Upper lobe of right lung (tissue), 1 donor: ENCODE data around the gene SFSWAP. TPM values are rescaled to one million over a fixed set of nuclear protein-coding genes. Genes with fewer than 3 reads are reported as not detected.
"Not testable (repeated sequence)": the region's sequence is repeated elsewhere in the genome, so short reads cannot be mapped to it uniquely, and the experiment has no call there.

Experiments
- ATAC-seq: fragments of 200-7000 bp; cut with Tn5 transposase; one replicate; pipeline ENCODE4 v1.9.1; 2020; ENCODE audit warnings: mild to moderate bottlenecking, moderate library complexity
- DNase-seq: peaks from one replicate; pipeline ENCODE4 v3.0.0-alpha.2; 2020
- H3K27ac ChIP-seq: fragments of 200-600 bp; one replicate; pipeline ENCODE4 v1.8.0; 2022
- H3K27me3 ChIP-seq: fragments of 200-600 bp; one replicate; pipeline ENCODE4 v1.8.0; 2022; ENCODE audit warnings: mild to moderate bottlenecking
- H3K36me3 ChIP-seq: fragments of 200-600 bp; one replicate; pipeline ENCODE4 v1.8.0; 2022
- H3K4me1 ChIP-seq: fragments of 200-600 bp; one replicate; pipeline ENCODE4 v1.8.0; 2022
- H3K4me3 ChIP-seq: fragments of 200-600 bp; one replicate; pipeline ENCODE4 v1.8.0; 2022; ENCODE audit warnings: mild to moderate bottlenecking
- H3K9me3 ChIP-seq: fragments of 200-600 bp; one replicate; pipeline ENCODE4 v1.8.0; 2022
- CTCF ChIP-seq: fragments of 200-600 bp; IDR thresholded peaks from one replicate; pipeline ENCODE4 v1.8.0; 2022; ENCODE audit warnings: antibody characterized with exemption
- intact Hi-C: fragments of 100-400 bp; cut with DNase I; formaldehyde crosslinking; loops from one replicate; pipeline ENCODE4 v1.11.0; 2022
- total RNA-seq: library from RNA; stranded (reverse); fragmentation: NEBNext Ultra II Directional; extraction: Animal tissue kit (Norgen Biotek cat#: 25700); gene quantifications from one replicate; pipeline ENCODE4 v1.2.1, GENCODE V29; 2021
- donor health status: DM: no; HTN: yes; CAD: no; lungs with severe emphysema.

The SFSWAP gene
- total RNA-seq, 1 donor from 2014 or later = 51.2 TPM

GRCh38 chr12:131774576-131775391 is 63.9 kb downstream of the SFSWAP start:
- DNase-seq = no peak
- intact Hi-C loops = no loop called here
- no peak for TF ChIP-seq CTCF
- Histone ChIP-seq H3K4me3 (no peak overlapping the region), H3K9me3 (no peaks in the 10 kb centered on the region), H3K4me1 (no peaks in the 10 kb centered on the region), H3K36me3 (peaks cover 72% of the 10 kb centered on the region), H3K27me3 (no peaks in the 10 kb centered on the region), H3K27ac (no peak overlapping the region)
- ATAC-seq = peak; percentile 37

- DNase-seq (no peak), ATAC-seq (no peak)
- Histone ChIP-seq H3K36me3 (peaks cover 72% of the 10 kb centered on the region), H3K9me3 (no peaks in the 10 kb centered on the region), H3K4me1 (no peaks in the 10 kb centered on the region), H3K4me3 (no peak overlapping the region), H3K27me3 (no peaks in the 10 kb centered on the region), H3K27ac (no peak overlapping the region)
- TF ChIP-seq CTCF = no peak
- intact Hi-C loops = no loop called here
Measured at GRCh38 chr12:131775392-131776236, 64.7 kb downstream of the SFSWAP start.

- peaks cover 68% of the 10 kb centered on the region for H3K36me3 ChIP-seq
- H3K4me3 ChIP-seq = no peak overlapping the region
- no peaks in the 10 kb centered on the region for H3K9me3 ChIP-seq
- intact Hi-C loops = no loop called here
- no peak overlapping the region for H3K27ac ChIP-seq
- DNase-seq (no peak), ATAC-seq (peak; percentile 19)
- H3K4me1 ChIP-seq = no peaks in the 10 kb centered on the region
- no peaks in the 10 kb centered on the region for H3K27me3 ChIP-seq
- TF ChIP-seq CTCF = no peak
Measured at GRCh38 chr12:131776237-131776889, 65.5 kb downstream of the SFSWAP start.

- H3K4me1 ChIP-seq, ATAC-seq, H3K9me3 ChIP-seq, H3K4me3 ChIP-seq, H3K27ac ChIP-seq, DNase-seq, intact Hi-C loops, H3K27me3 ChIP-seq: not testable (repeated sequence)
- peaks cover 68% of the 10 kb centered on the region for H3K36me3 ChIP-seq
Measured at GRCh38 chr12:131777269-131777668, 66.4 kb downstream of the SFSWAP start.

GRCh38 chr12:131779027-131779426 is 68.1 kb downstream of the SFSWAP start:
- no peak for TF ChIP-seq CTCF
- peaks cover 67% of the 10 kb centered on the region for H3K36me3 ChIP-seq
- ATAC-seq = peak; percentile 30
- H3K4me3 ChIP-seq = no peak overlapping the region
- H3K27ac ChIP-seq = no peak overlapping the region
- no peaks in the 10 kb centered on the region for H3K27me3 ChIP-seq
- H3K4me1 ChIP-seq = no peaks in the 10 kb centered on the region
- DNase-seq = no peak
- intact Hi-C loops = no loop called here
- H3K9me3 ChIP-seq = no peaks in the 10 kb centered on the region

- H3K4me1 ChIP-seq = no peaks in the 10 kb centered on the region
- H3K36me3 ChIP-seq = peaks cover 82% of the 10 kb centered on the region
- no peak overlapping the region for H3K4me3 ChIP-seq
- intact Hi-C loops = no loop called here
- no peaks in the 10 kb centered on the region for H3K9me3 ChIP-seq
- no peak for ATAC-seq
- H3K27ac ChIP-seq = no peak overlapping the region
- no peaks in the 10 kb centered on the region for H3K27me3 ChIP-seq
- no peak for TF ChIP-seq CTCF
- DNase-seq = no peak
Measured at GRCh38 chr12:131782061-131782460, 71.2 kb downstream of the SFSWAP start.
